HepG2 (cell line): ENCODE data around the gene RRP36. TPM values are rescaled to one million over a fixed set of nuclear protein-coding genes. Genes with fewer than 3 reads are reported as not detected.
A peak's percentile ranks its signal among the peaks of the same experiment; 100 is the strongest.

ENCODE experiments used
- CBX5 ChIP-seq: sonication (generic); formaldehyde crosslinking; IDR thresholded peaks from 2 replicates; pipeline ENCODE4 v1.4.0; 2020; ENCODE audit warnings: missing genetic modification reagents, borderline replicate concordance
- CENPT ChIP-seq: sonication (generic); formaldehyde crosslinking; IDR thresholded peaks from 2 replicates; pipeline ENCODE4 v1.8.0; 2022; ENCODE audit warnings: low read depth, mild to moderate bottlenecking, moderate library complexity, missing genetic modification reagents
- FOXK1 ChIP-seq: sonication (generic); formaldehyde crosslinking; IDR thresholded peaks from 2 replicates; pipeline ENCODE4 v1.4.0; 2020; ENCODE audit warnings: low read depth, missing genetic modification reagents, borderline replicate concordance
- GABPA ChIP-seq, 2 experiments: IDR thresholded peaks; 2 replicates each; pipeline ENCODE4 v1.6.1; 2011 to 2016; ENCODE audit warnings: low read depth in 2 of 2, low read length in 1 of 2, missing biosample characterization in 1 of 2, missing genetic modification characterization in 1 of 2
- KDM4B ChIP-seq: sonication (generic); formaldehyde crosslinking; IDR thresholded peaks from 2 replicates; pipeline ENCODE4 v1.4.0; 2020; ENCODE audit warnings: missing genetic modification reagents
- NR2F6 ChIP-seq, 2 experiments: IDR thresholded peaks; 2 replicates each; pipeline ENCODE4 v1.6.1; 2016; ENCODE audit warnings: antibody characterized with exemption in 1 of 2, mild to moderate bottlenecking in 1 of 2
- SATB2 ChIP-seq: sonication (generic); formaldehyde crosslinking; IDR thresholded peaks from 2 replicates; pipeline ENCODE4 v1.5.0; 2020; ENCODE audit warnings: missing genetic modification reagents
- SCMH1 ChIP-seq: sonication (generic); formaldehyde crosslinking; IDR thresholded peaks from 2 replicates; pipeline ENCODE4 v1.9.0; 2021; ENCODE audit warnings: missing genetic modification reagents, mild to moderate bottlenecking, borderline replicate concordance
- ZFP41 ChIP-seq: sonication (generic); formaldehyde crosslinking; IDR thresholded peaks from 2 replicates; pipeline ENCODE4 v1.4.0; 2020; ENCODE audit warnings: mild to moderate bottlenecking, missing genetic modification reagents, borderline replicate concordance
- ZNF207 ChIP-seq: fragments of 450-650 bp; IDR thresholded peaks from 2 replicates; pipeline ENCODE4 v1.6.1; 2016; ENCODE audit warnings: antibody characterized with exemption, borderline replicate concordance
- ZNF260 ChIP-seq: sonication (generic); formaldehyde crosslinking; IDR thresholded peaks from 2 replicates; pipeline ENCODE4 v1.4.0; 2020; ENCODE audit warnings: missing genetic modification reagents, low read depth, mild to moderate bottlenecking, borderline replicate concordance
- ZNF556 ChIP-seq: sonication (generic); formaldehyde crosslinking; IDR thresholded peaks from 2 replicates; pipeline ENCODE4 v1.4.0; 2020; ENCODE audit warnings: mild to moderate bottlenecking, missing genetic modification reagents, borderline replicate concordance
- polyA plus RNA-seq, 8 experiments: library from polyadenylated mRNA; depleted of rRNA in 3 of 8; stranded (reverse) in 7 of 8; unstranded in 1 of 8; fragments of >200 nt; fragmentation: Illumina TruSeq in 4 of 8; extraction: Trizol in 4 of 8; gene quantifications; 2 replicates each; pipeline versions ENCODE4 v1.2.1 to v1.2.3, GENCODE V29; 2011 to 2016; ENCODE audit warnings: low read depth in 4 of 8, missing spikeins in 1 of 8, mixed read lengths in 1 of 8; ENCODE audit not compliant: insufficient read depth in 1 of 8
- total RNA-seq, 5 experiments: library from RNA; depleted of rRNA; stranded (reverse); fragments of >200 nt; fragmentation: Illumina TruSeq; extraction: Trizol; gene quantifications; 2 replicates each; pipeline ENCODE4 v1.2.3, GENCODE V29; 2016; ENCODE audit warnings: low read depth in 1 of 5
- TF ChIP-seq, protein P1 (sequence below): IDR thresholded peaks from 2 replicates; pipeline ENCODE4 v1.6.1; 2018; ENCODE audit warnings: missing genetic modification reagents, mild to moderate bottlenecking, missing compliant biosample characterization
- TF ChIP-seq, protein P2 (sequence below): sonication (generic); formaldehyde crosslinking; IDR thresholded peaks from 2 replicates; pipeline ENCODE4 v1.4.0; 2020; ENCODE audit warnings: mild to moderate bottlenecking, missing genetic modification reagents
- TF ChIP-seq, protein P3 (sequence below): sonication (generic); formaldehyde crosslinking; IDR thresholded peaks from 2 replicates; pipeline ENCODE4 v1.4.0; 2020; ENCODE audit warnings: missing genetic modification reagents
- TF ChIP-seq, protein P4 (sequence below): sonication (generic); IDR thresholded peaks from 2 replicates; pipeline ENCODE4 v1.6.1; 2016; ENCODE audit warnings: low read depth, borderline replicate concordance
- TF ChIP-seq, protein P5 (sequence below): sonication (generic); formaldehyde crosslinking; IDR thresholded peaks from 2 replicates; pipeline ENCODE4 v1.5.0; 2020; ENCODE audit warnings: missing genetic modification reagents
- TF ChIP-seq, protein P6 (sequence below): sonication (generic); formaldehyde crosslinking; IDR thresholded peaks from 2 replicates; pipeline ENCODE4 v1.4.0; 2020; ENCODE audit warnings: missing genetic modification reagents, low read depth, mild to moderate bottlenecking, borderline replicate concordance

The RRP36 gene
- total and polyA plus RNA-seq, 2 of the 13 experiments (the other 11 are each of a cell fraction or from before 2014, with no cell fraction given), result 29.5 to 144 TPM

DNA sequence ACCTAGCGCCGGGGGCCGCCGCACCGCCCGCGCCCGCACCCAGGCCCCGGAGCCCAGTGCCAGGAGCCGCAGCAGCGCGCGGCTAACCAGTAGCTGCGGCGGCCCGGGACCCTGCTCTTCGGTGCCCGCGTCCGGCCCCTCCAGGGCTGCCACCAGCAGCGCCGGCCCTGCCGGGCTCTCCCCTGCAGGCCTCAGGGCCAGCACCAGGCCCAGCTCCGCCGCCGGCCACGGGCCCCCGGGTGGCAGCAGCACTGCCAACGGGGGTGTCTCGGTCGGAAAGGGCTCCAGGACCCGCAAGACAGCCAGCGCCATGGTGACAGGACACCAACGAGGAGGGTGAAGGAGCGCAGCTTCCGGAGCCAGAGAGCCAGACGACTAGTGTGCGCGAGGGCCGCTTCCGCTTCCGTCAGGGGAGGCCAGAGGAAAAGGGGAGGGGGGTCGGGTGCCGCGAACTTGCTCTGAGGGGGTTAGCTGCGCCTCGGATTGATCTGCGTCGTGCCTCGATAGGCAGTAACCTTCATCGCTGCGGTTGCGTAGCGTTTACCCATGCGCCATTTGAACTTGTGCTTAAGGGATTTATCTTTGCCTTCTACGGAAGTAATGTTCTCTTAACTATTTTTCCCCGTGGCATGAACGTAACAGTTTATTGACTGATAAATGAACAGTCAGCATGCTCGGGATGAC is 42.4 kb upstream of the RRP36 start, which contains the start of gene PEX6 (continued):
- TF ChIP-seq, protein P1, sequence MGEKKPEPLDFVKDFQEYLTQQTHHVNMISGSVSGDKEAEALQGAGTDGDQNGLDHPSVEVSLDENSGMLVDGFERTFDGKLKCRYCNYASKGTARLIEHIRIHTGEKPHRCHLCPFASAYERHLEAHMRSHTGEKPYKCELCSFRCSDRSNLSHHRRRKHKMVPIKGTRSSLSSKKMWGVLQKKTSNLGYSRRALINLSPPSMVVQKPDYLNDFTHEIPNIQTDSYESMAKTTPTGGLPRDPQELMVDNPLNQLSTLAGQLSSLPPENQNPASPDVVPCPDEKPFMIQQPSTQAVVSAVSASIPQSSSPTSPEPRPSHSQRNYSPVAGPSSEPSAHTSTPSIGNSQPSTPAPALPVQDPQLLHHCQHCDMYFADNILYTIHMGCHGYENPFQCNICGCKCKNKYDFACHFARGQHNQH (CRISPR knock-in tag), result peak; percentile 91
- TF ChIP-seq SCMH1 (CRISPR knock-in tag), result no peak
- peak; percentile 75; the same call in 1 of the 2 replicates for TF ChIP-seq CBX5 (CRISPR knock-in tag)
- TF ChIP-seq FOXK1, result peak; percentile 58; the same call in 1 of the 2 replicates
- TF ChIP-seq, protein P2, sequence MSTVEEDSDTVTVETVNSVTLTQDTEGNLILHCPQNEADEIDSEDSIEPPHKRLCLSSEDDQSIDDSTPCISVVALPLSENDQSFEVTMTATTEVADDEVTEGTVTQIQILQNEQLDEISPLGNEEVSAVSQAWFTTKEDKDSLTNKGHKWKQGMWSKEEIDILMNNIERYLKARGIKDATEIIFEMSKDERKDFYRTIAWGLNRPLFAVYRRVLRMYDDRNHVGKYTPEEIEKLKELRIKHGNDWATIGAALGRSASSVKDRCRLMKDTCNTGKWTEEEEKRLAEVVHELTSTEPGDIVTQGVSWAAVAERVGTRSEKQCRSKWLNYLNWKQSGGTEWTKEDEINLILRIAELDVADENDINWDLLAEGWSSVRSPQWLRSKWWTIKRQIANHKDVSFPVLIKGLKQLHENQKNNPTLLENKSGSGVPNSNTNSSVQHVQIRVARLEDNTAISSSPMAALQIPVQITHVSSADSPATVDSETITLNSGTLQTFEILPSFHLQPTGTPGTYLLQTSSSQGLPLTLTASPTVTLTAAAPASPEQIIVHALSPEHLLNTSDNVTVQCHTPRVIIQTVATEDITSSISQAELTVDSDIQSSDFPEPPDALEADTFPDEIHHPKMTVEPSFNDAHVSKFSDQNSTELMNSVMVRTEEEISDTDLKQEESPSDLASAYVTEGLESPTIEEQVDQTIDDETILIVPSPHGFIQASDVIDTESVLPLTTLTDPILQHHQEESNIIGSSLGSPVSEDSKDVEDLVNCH (CRISPR knock-in tag), result no peak
- TF ChIP-seq, protein P3, sequence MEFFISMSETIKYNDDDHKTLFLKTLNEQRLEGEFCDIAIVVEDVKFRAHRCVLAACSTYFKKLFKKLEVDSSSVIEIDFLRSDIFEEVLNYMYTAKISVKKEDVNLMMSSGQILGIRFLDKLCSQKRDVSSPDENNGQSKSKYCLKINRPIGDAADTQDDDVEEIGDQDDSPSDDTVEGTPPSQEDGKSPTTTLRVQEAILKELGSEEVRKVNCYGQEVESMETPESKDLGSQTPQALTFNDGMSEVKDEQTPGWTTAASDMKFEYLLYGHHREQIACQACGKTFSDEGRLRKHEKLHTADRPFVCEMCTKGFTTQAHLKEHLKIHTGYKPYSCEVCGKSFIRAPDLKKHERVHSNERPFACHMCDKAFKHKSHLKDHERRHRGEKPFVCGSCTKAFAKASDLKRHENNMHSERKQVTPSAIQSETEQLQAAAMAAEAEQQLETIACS, result no peak
- TF ChIP-seq SATB2, result peak; percentile 69; the same call in 1 of the 2 replicates
- TF ChIP-seq, protein P4, sequence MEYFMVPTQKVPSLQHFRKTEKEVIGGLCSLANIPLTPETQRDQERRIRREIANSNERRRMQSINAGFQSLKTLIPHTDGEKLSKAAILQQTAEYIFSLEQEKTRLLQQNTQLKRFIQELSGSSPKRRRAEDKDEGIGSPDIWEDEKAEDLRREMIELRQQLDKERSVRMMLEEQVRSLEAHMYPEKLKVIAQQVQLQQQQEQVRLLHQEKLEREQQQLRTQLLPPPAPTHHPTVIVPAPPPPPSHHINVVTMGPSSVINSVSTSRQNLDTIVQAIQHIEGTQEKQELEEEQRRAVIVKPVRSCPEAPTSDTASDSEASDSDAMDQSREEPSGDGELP, result peak; percentile 41; the same call in 1 of the 2 replicates
- TF ChIP-seq, protein P5, sequence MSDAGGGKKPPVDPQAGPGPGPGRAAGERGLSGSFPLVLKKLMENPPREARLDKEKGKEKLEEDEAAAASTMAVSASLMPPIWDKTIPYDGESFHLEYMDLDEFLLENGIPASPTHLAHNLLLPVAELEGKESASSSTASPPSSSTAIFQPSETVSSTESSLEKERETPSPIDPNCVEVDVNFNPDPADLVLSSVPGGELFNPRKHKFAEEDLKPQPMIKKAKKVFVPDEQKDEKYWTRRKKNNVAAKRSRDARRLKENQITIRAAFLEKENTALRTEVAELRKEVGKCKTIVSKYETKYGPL (CRISPR knock-in tag), result no peak; the same call in none of the 2 replicates
- TF ChIP-seq, protein P6, sequence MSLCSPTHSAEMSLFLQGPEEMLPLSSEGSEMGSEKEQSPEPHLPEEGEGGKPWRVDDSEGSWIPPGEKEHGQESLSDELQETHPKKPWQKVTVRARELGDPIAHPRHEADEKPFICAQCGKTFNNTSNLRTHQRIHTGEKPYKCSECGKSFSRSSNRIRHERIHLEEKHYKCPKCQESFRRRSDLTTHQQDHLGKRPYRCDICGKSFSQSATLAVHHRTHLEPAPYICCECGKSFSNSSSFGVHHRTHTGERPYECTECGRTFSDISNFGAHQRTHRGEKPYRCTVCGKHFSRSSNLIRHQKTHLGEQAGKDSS, result peak; percentile 23; the same call in 1 of the 2 replicates
- TF ChIP-seq NR2F6 (IDR thresholded peaks at IDR 0.05), result peak; percentile 50; the same call in 1 of the 2 replicates
- peak; percentile 37; the same call in 1 of the 2 replicates for TF ChIP-seq NR2F6 (CRISPR knock-in tag; IDR thresholded peaks at IDR 0.05)
- peak; percentile 94 for TF ChIP-seq GABPA (IDR thresholded peaks at IDR 0.05; ENCODE audit: low read depth, low read length)
- TF ChIP-seq GABPA (CRISPR knock-in tag; IDR thresholded peaks at IDR 0.05; ENCODE audit: low read depth), result peak; percentile 97
- TF ChIP-seq ZNF207, result no peak
- peak; percentile 73; the same call in 1 of the 2 replicates for TF ChIP-seq KDM4B
- no peak for TF ChIP-seq ZFP41 (CRISPR knock-in tag)
- TF ChIP-seq CENPT (CRISPR knock-in tag), result no peak
- no peak for TF ChIP-seq ZNF260 (CRISPR knock-in tag)
- no peak; the same call in 1 of the 2 replicates for TF ChIP-seq ZNF556 (CRISPR knock-in tag)
